ENCODE measurements around the gene NAT14. TPM values are rescaled to one million over a fixed set of nuclear protein-coding genes. Genes with fewer than 3 reads are reported as not detected.

Gene NAT14
- total RNA-seq, 4 donors from 2014 or later: 2.5 to 5.3 (median 4.1) TPM

DNA sequence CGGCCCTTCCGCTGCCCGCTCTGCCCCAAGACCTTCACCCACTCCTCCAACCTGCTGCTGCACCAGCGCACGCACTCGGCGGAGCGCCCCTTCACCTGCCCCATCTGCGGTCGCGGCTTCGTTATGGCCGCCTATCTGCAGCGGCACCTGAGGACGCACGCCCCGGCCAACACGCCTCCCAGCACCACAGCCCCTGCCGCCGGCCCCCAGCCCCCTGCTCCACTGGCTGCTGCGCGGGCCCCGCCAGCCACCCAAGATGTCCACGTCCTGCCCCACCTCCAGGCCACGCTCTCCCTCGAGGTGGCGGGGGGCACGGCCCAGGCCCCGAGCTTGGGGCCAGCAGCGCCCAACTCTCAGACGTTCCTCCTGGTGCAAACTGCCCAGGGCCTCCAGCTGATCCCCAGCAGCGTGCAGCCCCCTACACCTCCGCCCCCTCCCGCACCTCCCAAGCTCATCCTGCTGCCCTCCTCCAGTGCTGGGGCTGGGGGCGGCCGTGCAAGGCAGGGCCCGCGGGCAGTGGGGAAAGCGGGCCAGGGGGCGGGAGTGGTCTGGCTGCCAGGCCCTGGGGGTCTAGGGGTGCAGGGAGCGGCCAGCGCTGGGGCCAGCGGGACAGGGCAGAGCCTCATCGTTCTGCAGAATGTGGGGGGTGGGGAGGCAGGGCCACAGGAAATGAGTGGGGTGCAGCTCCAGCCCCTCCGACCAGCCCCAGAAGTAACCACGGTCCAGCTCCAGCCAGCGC, 1.9 kb upstream of the NAT14 start:
- no peak for DNase-seq (ENCODE audit: low spot score in 2 of 2)
- TF ChIP-seq POLR2A (IDR thresholded peaks at IDR 0.05): no peak
- TF ChIP-seq, protein P1, sequence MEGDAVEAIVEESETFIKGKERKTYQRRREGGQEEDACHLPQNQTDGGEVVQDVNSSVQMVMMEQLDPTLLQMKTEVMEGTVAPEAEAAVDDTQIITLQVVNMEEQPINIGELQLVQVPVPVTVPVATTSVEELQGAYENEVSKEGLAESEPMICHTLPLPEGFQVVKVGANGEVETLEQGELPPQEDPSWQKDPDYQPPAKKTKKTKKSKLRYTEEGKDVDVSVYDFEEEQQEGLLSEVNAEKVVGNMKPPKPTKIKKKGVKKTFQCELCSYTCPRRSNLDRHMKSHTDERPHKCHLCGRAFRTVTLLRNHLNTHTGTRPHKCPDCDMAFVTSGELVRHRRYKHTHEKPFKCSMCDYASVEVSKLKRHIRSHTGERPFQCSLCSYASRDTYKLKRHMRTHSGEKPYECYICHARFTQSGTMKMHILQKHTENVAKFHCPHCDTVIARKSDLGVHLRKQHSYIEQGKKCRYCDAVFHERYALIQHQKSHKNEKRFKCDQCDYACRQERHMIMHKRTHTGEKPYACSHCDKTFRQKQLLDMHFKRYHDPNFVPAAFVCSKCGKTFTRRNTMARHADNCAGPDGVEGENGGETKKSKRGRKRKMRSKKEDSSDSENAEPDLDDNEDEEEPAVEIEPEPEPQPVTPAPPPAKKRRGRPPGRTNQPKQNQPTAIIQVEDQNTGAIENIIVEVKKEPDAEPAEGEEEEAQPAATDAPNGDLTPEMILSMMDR (IDR thresholded peaks at IDR 0.05): no peak
- 91 to 92% methylated on average over 41 to 43 of the region's 47 CpGs for WGBS, 2 donors
- H3K4me3 ChIP-seq (ENCODE audit: low read depth, poor library complexity, severe bottlenecking): no peak overlapping the region
- intact Hi-C loops (cut with DNase I; ENCODE audit: low total_unique reads): no loop called here

DNA sequence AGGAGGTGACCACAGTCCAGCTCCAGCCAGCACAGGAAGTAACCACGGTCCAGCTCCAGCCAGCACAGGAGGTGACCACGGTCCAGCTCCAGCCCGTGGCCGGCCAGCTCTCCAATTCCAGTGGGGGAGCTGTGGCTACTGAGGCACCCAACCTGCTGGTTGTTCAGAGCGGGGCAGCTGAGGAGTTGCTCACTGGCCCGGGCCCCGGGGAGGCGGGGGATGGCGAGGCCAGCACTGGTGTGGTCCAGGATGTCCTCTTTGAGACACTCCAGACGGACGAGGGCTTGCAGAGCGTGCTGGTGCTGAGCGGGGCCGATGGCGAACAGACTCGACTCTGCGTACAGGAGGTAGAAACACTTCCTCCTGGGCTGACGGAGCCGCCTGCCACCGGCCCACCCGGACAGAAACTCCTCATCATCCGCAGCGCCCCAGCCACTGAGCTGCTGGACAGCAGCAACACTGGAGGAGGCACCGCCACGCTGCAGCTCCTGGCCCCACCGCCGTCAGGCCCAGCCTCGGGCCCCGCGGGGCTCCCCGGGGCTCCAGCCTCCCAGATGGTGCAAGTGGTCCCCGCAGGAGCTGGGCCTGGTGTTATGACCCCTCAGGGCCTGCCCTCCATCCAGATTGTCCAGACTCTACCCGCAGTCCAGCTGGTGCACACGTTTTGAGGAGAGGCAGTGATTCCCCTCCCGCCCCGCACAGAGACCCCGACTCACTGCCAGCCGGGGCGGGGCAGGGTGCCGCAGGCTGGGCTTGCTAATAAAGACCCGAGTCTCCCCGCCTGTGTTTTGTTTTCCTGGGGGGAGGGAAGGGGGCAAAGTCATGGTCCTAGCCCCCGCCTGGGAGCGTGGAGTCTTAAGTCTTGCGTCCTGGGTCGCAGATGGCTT, 1.0 kb upstream of the NAT14 start:
- TF ChIP-seq, protein P1 (IDR thresholded peaks at IDR 0.05): no peak
- TF ChIP-seq POLR2A (IDR thresholded peaks at IDR 0.05): no peak
- no peak overlapping the region for H3K4me3 ChIP-seq (ENCODE audit: low read depth, poor library complexity, severe bottlenecking)
- DNase-seq (ENCODE audit: low spot score in 2 of 2): no peak
- intact Hi-C loops (cut with DNase I; ENCODE audit: low total_unique reads): no loop called here
- 61 to 85% methylated on average over 13 to 37 of the region's 46 CpGs for WGBS, 2 donors

DNA sequence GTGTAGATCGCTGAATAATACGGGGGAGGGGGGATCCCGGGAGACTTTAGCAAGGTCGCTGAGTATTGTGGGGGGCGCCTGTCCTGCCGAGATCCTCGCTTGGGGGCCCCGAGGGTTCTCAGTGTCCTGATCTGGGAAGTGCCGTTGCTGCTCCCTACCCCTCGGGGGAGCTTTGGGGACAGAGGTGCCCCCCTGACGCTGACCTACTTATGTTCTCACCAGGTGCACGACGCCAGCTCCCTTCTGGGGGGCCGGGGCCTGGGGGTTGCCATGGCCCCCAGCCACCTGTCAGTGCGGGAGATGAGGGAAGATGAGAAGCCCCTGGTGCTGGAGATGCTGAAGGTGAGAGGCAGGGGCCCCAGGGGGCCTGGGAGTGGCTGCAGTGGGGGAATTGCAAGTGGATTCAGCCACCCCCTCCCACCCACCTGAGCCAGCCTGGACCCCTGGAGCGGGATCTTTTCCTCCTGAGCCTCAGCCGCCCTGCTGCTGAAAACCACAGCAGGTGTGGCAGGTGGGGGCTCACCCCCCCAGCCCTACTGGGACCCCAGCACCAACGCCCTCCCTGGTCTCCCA, 537 bp downstream of the NAT14 start:
- intact Hi-C loops (cut with DNase I; ENCODE audit: low total_unique reads): no loop called here
- H3K4me3 ChIP-seq (ENCODE audit: low read depth, poor library complexity, severe bottlenecking): peak overlapping the region; percentile 10
- WGBS, 2 donors: 22 to 23% methylated on average over 17 of the region's 18 CpGs
- TF ChIP-seq, protein P1 (IDR thresholded peaks at IDR 0.05): no peak
- TF ChIP-seq POLR2A (IDR thresholded peaks at IDR 0.05): no peak
- DNase-seq (ENCODE audit: low spot score in 2 of 2): no peak

DNA sequence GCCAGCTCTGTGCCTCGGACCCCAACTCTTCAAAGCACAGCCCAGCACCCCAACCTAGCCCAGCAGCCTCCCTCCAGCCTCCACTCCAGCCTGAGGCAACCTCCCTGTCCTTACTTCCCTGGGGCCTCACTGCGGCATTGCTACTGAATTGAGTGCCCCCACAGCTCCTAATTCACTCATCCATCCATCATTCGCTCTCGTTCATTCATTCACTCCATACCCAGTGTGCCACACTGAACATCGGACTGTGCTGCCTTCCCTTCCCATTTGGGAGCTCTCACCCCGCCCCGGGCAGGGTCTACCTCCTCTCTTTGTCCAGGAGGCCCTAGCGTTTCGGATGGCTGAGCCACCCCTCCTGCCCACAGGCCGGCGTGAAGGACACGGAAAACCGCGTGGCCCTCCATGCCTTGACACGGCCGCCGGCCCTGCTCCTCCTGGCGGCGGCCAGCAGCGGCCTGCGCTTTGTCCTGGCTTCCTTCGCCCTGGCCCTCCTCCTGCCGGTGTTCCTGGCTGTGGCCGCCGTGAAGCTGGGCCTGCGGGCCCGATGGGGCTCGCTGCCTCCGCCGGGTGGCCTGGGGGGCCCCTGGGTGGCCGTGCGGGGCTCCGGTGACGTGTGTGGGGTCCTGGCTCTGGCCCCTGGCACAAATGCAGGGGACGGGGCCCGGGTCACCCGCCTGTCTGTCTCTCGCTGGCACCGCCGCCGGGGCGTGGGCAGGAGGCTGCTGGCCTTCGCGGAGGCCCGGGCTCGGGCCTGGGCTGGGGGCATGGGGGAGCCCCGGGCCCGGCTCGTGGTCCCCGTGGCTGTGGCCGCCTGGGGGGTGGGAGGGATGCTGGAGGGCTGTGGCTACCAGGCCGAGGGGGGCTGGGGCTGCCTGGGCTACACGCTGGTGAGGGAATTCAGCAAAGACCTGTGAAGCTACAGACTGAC, 1.3 kb downstream of the NAT14 start:
- H3K4me3 ChIP-seq (ENCODE audit: low read depth, poor library complexity, severe bottlenecking): no peak overlapping the region
- TF ChIP-seq POLR2A (IDR thresholded peaks at IDR 0.05): no peak
- intact Hi-C loops (cut with DNase I; ENCODE audit: low total_unique reads): no loop called here
- DNase-seq (ENCODE audit: low spot score in 2 of 2): no peak
- WGBS, 2 donors: 70 to 80% methylated on average over 22 to 48 of the region's 53 CpGs

DNA sequence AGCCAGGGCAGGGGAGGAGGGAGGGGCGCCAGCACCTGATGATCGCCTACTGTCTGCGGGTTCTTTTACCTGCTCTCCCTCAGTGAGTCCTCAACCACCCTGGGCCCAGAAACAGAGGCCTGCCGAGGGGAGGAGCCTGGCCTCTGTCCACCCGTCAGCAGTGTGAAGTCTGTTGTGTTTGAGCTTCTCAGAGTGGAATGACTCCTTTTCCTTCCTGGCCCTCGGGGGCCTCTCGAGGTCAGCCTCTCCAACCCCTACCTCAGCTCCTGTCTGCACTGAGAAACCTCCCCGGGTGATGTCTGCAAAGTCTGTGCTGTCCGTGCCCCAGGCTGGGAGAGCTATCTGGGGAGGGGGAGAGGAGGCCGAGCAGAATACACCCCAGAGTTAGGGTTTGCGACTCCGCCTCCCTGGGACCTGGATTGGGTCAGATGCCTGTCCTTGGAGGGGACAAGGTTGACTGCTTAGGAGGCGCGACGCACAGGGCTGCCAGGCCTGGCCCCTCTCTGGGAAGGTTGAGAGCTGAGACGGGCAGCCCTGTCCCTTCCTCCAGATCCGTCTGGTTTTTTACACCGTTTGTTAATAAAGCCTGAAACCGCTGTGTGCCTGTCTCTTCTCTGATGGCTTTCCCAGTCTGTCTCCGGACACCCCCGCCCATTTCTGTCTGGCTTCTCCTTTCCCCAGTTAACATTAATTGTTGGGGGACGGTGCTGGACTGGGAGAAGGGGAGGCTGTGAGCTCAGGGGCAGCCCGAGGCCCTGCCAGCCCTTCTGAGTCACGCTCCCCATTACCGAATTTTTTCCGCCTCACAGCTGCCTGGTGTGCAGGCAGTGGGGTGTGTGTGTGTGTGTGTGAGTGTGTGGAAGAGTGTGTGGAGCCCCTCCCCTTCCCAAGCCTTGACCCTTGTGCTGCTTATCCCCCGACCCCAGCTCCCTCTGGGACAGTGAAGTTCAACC, 2.3 kb downstream of the NAT14 start:
- intact Hi-C loops (cut with DNase I; ENCODE audit: low total_unique reads): no loop called here
- TF ChIP-seq, protein P1 (IDR thresholded peaks at IDR 0.05): no peak
- TF ChIP-seq POLR2A (IDR thresholded peaks at IDR 0.05): no peak
- WGBS, 2 donors: 13 to 34% methylated on average over 23 to 24 of the region's 27 CpGs
- DNase-seq (ENCODE audit: low spot score in 2 of 2): no peak
- H3K4me3 ChIP-seq (ENCODE audit: low read depth, poor library complexity, severe bottlenecking): no peak overlapping the region

Measured in lower leg skin (tissue), 4 donors.